NB4 (cell line): Measurements from ENCODE around the gene RGS5.

ENCODE experiments used
- DNase-seq: peaks from one replicate; pipeline ENCODE4 v3.0.0; 2010; ENCODE audit warnings: low read depth
- H3K4me3 ChIP-seq: one replicate; pipeline ENCODE4 v1.5.1; 2011; ENCODE audit warnings: mild to moderate bottlenecking, low read depth, low read length, moderate library complexity
- CTCF ChIP-seq: IDR thresholded peaks from one replicate; pipeline ENCODE4 v1.5.1; 2012; ENCODE audit warnings: low read depth, low read length
- MYC ChIP-seq: IDR thresholded peaks from 2 replicates; pipeline ENCODE4 v1.6.1; 2011; ENCODE audit warnings: low read depth, low read length
- POLR2A ChIP-seq: IDR thresholded peaks from 2 replicates; pipeline ENCODE4 v1.6.1; 2011; ENCODE audit warnings: mild to moderate bottlenecking; ENCODE audit not compliant: insufficient read length; ENCODE audit errors: extremely low read depth
- TF ChIP-seq, protein P1 (sequence below): IDR thresholded peaks from 2 replicates; pipeline ENCODE4 v1.6.1; 2011; ENCODE audit warnings: low read depth, low read length

Gene RGS5

GRCh38 chr1:163170331-163170730 is 32.4 kb downstream of the RGS5 start:
- DNase-seq = no peak
- no peak overlapping the region for H3K4me3 ChIP-seq

GRCh38 chr1:163169553-163169952 is 33.2 kb downstream of the RGS5 start:
- TF ChIP-seq CTCF (no peak), MYC (no peak), POLR2A (no peak)
- TF ChIP-seq, protein P1, sequence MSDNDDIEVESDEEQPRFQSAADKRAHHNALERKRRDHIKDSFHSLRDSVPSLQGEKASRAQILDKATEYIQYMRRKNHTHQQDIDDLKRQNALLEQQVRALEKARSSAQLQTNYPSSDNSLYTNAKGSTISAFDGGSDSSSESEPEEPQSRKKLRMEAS = no peak
- no peak overlapping the region for H3K4me3 ChIP-seq
- no peak for DNase-seq

More at GRCh38 chr1:163170331-163170730, 32.4 kb downstream of the RGS5 start:
- TF ChIP-seq, protein P1 = no peak
- no peak for TF ChIP-seq POLR2A
- no peak for TF ChIP-seq CTCF
- no peak for TF ChIP-seq MYC

- H3K4me3 ChIP-seq = no peak overlapping the region
- TF ChIP-seq POLR2A = no peak
- no peak for TF ChIP-seq CTCF
- TF ChIP-seq, protein P1 = no peak
- TF ChIP-seq MYC = no peak
- no peak for DNase-seq
Observed at GRCh38 chr1:163168053-163168452, 34.7 kb downstream of the RGS5 start.

DNA sequence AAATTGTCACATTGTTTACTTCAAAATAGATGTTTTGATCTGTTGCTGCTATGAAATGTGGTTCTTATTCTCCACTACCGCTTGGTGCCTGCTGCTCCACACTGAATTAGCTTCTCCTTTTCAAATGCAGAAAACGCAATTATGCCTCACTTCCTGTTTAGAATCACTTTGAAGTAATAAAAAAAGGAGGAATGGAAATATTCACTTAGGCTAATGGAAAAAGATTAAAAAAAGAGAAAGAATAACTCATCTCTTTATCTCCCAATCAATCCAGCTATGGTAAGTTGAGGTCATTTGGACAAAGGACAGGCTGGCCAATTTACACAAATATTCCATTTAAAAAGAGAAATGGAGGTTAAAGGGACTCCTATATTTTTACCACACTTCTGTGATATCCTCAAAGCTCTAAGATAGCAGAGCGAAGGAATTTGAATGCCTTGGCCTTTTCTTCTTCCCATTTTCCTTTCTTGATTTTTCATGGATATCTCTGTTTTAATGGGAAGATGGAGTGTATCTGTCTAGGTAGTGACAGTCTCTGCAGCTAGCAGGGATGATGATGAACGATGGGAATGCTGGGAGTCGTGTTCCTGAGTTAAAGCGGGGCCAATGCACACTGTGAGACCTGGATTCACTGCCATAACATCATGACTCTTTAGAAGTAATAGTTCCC is 35.7 kb downstream of the RGS5 start:
- no peak overlapping the region for H3K4me3 ChIP-seq
- TF ChIP-seq MYC (no peak), POLR2A (no peak), CTCF (no peak)
- TF ChIP-seq, protein P1 = no peak
- DNase-seq = peak; percentile 6

- no peak for TF ChIP-seq POLR2A
- no peak for TF ChIP-seq CTCF
- TF ChIP-seq, protein P1 = no peak
- TF ChIP-seq MYC = no peak
- no peak for DNase-seq
- no peak overlapping the region for H3K4me3 ChIP-seq
Observed at GRCh38 chr1:163165119-163165518, 37.6 kb downstream of the RGS5 start.
